HTR-8/SVneo (cell line): ENCODE results near the gene GAS7.

ENCODE experiments used
- DNase-seq: peaks from one replicate; pipeline ENCODE4 v3.0.0; 2011; ENCODE audit warnings: low spot score, mixed read lengths; ENCODE audit not compliant: insufficient read length
- FAIRE-seq: peaks from 2 replicates; lab custom pipeline; 2011; peaks lifted over from hg19 to GRCh38; lab: Jason Lieb, UNC

The GAS7 gene

GRCh38 chr17:9886141-9886930 is 312.1 kb downstream of the GAS7 start:
- FAIRE-seq (no peak), DNase-seq (no peak)

- FAIRE-seq (no peak), DNase-seq (no peak)
Measured at GRCh38 chr17:9883451-9883850, 315.0 kb downstream of the GAS7 start.

- peak; percentile 56 for DNase-seq
- FAIRE-seq = peak; percentile 54
Measured at GRCh38 chr17:9880582-9880999, 317.8 kb downstream of the GAS7 start.

- FAIRE-seq = no peak
Measured at GRCh38 chr17:9878786-9879525, 319.4 kb downstream of the GAS7 start.

GRCh38 chr17:9878356-9878755 is 320.1 kb downstream of the GAS7 start:
- FAIRE-seq (no peak), DNase-seq (no peak)

More at GRCh38 chr17:9878786-9879525, 319.4 kb downstream of the GAS7 start:
- no peak for DNase-seq

- FAIRE-seq = no peak
- DNase-seq = no peak
Measured at GRCh38 chr17:9875441-9875840, 323.0 kb downstream of the GAS7 start.

- FAIRE-seq (no peak), DNase-seq (no peak)
Measured at GRCh38 chr17:9874722-9875121, 323.7 kb downstream of the GAS7 start.

GRCh38 chr17:9872852-9873251 is 325.6 kb downstream of the GAS7 start:
- no peak for DNase-seq
- no peak for FAIRE-seq

GRCh38 chr17:9868552-9868951 is 329.9 kb downstream of the GAS7 start:
- FAIRE-seq = no peak

GRCh38 chr17:9865586-9865985 is 332.8 kb downstream of the GAS7 start:
- no peak for DNase-seq
- FAIRE-seq = no peak

More at GRCh38 chr17:9868552-9868951, 329.9 kb downstream of the GAS7 start:
- DNase-seq = no peak

- DNase-seq (no peak), FAIRE-seq (no peak)
Measured at GRCh38 chr17:9862949-9863348, 335.5 kb downstream of the GAS7 start.

GRCh38 chr17:9862220-9862619 is 336.2 kb downstream of the GAS7 start:
- FAIRE-seq = no peak
- no peak for DNase-seq

GRCh38 chr17:9860851-9861250 is 337.6 kb downstream of the GAS7 start:
- no peak for FAIRE-seq
- DNase-seq = no peak
